HCT116 (cell line): ENCODE measurements around the gene MNX1. TPM values are rescaled to one million over a fixed set of nuclear protein-coding genes. Genes with fewer than 3 reads are reported as not detected.

Experiments used
- ATAC-seq: fragments of 200-7000 bp; cut with Tn5 transposase; 2 replicates; pipeline ENCODE4 v1.9.1; 2020; ENCODE audit warnings: mild to moderate bottlenecking, moderate library complexity
- BruUV-seq: library from RNA; stranded (reverse); fragments of 400-500 nt; replicated peaks from 2 replicates; lab custom pipeline; 2021; lab: Mats Ljungman, UMichigan
- CTCF ChIA-PET: fragments of 300-600 bp; sonication (Branson Sonifier 250); formaldehyde crosslinking; loops from one replicate; lab custom pipeline; 2021; ENCODE audit warnings: antibody characterized with exemption; lab: Charles Lee
- POLR2A ChIA-PET: fragments of 300-600, 350-600 bp; sonication (Branson Sonifier 250); formaldehyde crosslinking; loops from one replicate; lab custom pipeline; 2021; ENCODE audit warnings: antibody characterized with exemption; lab: Charles Lee
- RAD21 ChIA-PET, 2 experiments: fragments of 300-600 bp; sonication (Branson Sonifier 250); formaldehyde crosslinking; loops; one replicate each; lab custom pipeline; 2023; ENCODE audit warnings: low total read pairs in 2 of 2; ENCODE audit not compliant: uncharacterized antibody in 2 of 2, unreplicated experiment in 2 of 2, low non-redundant PET in 1 of 2; lab: Charles Lee
- DNase-seq: peaks from one replicate; pipeline ENCODE4 v3.0.0-alpha.2; 2010; ENCODE audit warnings: low read depth, low spot score
- H2AFZ ChIP-seq: fragments of 200-600 bp; shearing (Covaris generic), sonication (generic); 2 replicates; pipeline ENCODE4 v1.6.1; 2017; ENCODE audit warnings: low read depth, mixed run types, mixed read lengths, antibody characterized with exemption, low read length; ENCODE audit not compliant: poor library complexity, severe bottlenecking
- H3K27ac ChIP-seq: 2 replicates; pipeline ENCODE4 v1.5.1; 2012; ENCODE audit warnings: low read depth, low read length
- H3K27me3 ChIP-seq: fragments of 200-600 bp; sonication (generic); 2 replicates; pipeline ENCODE4 v1.6.1; 2016; ENCODE audit warnings: mixed run types, low read length, mixed read lengths; ENCODE audit not compliant: insufficient read depth
- H3K36me3 ChIP-seq, 2 experiments: fragments of 200-500 bp in 1 of 2; fragments of 200-600 bp in 1 of 2; sonication (Bioruptor generic) in 1 of 2; sonication (generic) in 1 of 2; 2 replicates each; pipeline versions ENCODE4 v1.5.1 to v1.6.1; 2014 to 2016; ENCODE audit warnings: low read length in 2 of 2, inconsistent platforms in 1 of 2, mixed read lengths in 1 of 2, mixed run types in 1 of 2; ENCODE audit not compliant: insufficient read depth in 2 of 2, control insufficient read depth in 1 of 2
- H3K4me1 ChIP-seq, 2 experiments: fragments of 200-600 bp in 1 of 2; sonication (generic) in 1 of 2; 2 replicates each; pipeline versions ENCODE4 v1.5.1 to v1.6.1; 2012 to 2017; ENCODE audit warnings: low read length in 2 of 2, inconsistent platforms in 1 of 2, mild to moderate bottlenecking in 1 of 2, mixed read lengths in 1 of 2, mixed run types in 1 of 2, moderate library complexity in 1 of 2; ENCODE audit not compliant: insufficient read depth in 2 of 2, control insufficient read depth in 1 of 2
- H3K4me2 ChIP-seq: fragments of 200-600 bp; sonication (generic); 2 replicates; pipeline ENCODE4 v1.6.1; 2017; ENCODE audit warnings: mixed run types, low read length, mixed read lengths
- H3K4me3 ChIP-seq, 2 experiments: fragments of 200-600 bp in 1 of 2; sonication (generic) in 1 of 2; replicated peaks in 1 of 2; 2 replicates each; pipeline ENCODE4 v1.5.1; 2011 to 2016; ENCODE audit warnings: low read length in 2 of 2, control low read depth in 1 of 2, low read depth in 1 of 2, mild to moderate bottlenecking in 1 of 2, mixed read lengths in 1 of 2, mixed run types in 1 of 2
- H3K79me2 ChIP-seq: fragments of 200-600 bp; sonication (generic); 2 replicates; pipeline ENCODE4 v1.6.1; 2017; ENCODE audit warnings: mild to moderate bottlenecking, mixed run types, low read length, moderate library complexity, mixed read lengths; ENCODE audit not compliant: insufficient read depth
- H3K9ac ChIP-seq: fragments of 200-600 bp; sonication (generic); 2 replicates; pipeline ENCODE4 v1.6.1; 2016; ENCODE audit warnings: low read length, mixed read lengths
- H3K9me2 ChIP-seq: fragments of 200-600 bp; sonication (generic), shearing (Covaris generic); 2 replicates; pipeline ENCODE4 v1.6.1; 2017; ENCODE audit warnings: mixed run types, mild to moderate bottlenecking, moderate library complexity; ENCODE audit not compliant: insufficient read depth
- H3K9me3 ChIP-seq, 2 experiments: fragments of 200-500 bp in 1 of 2; fragments of 200-600 bp in 1 of 2; sonication (Bioruptor generic) in 1 of 2; sonication (generic) in 1 of 2; 2 replicates each; pipeline ENCODE4 v1.6.1; 2014 to 2017; ENCODE audit warnings: low read length in 2 of 2, mixed read lengths in 2 of 2, inconsistent platforms in 1 of 2, low read depth in 1 of 2, mild to moderate bottlenecking in 1 of 2, mixed run types in 1 of 2, moderate library complexity in 1 of 2; ENCODE audit not compliant: control insufficient read depth in 1 of 2, insufficient read depth in 1 of 2
- H4K20me1 ChIP-seq: fragments of 200-600 bp; sonication (generic), shearing (Covaris generic); 2 replicates; pipeline ENCODE4 v1.6.1; 2017; ENCODE audit warnings: mixed run types, mild to moderate bottlenecking, moderate library complexity; ENCODE audit not compliant: insufficient read depth
- CEBPB ChIP-seq: IDR thresholded peaks from 2 replicates; pipeline ENCODE4 v1.6.1; 2012; ENCODE audit warnings: low read depth
- ELF1 ChIP-seq: IDR thresholded peaks from 2 replicates; pipeline ENCODE4 v1.6.1; 2012; ENCODE audit warnings: low read depth, borderline replicate concordance
- EZH2phosphoT487 ChIP-seq: fragments of 200-600 bp; IDR thresholded peaks from 2 replicates; pipeline ENCODE4 v1.6.1; 2018; ENCODE audit warnings: antibody characterized with exemption, borderline replicate concordance
- JUND ChIP-seq: IDR thresholded peaks from 2 replicates; pipeline ENCODE4 v1.6.1; 2012
- POLR2AphosphoS5 ChIP-seq: IDR thresholded peaks from 2 replicates; pipeline ENCODE4 v1.6.1; 2011; ENCODE audit warnings: mild to moderate bottlenecking, low read depth, low read length, moderate library complexity
- RAD21 ChIP-seq: IDR thresholded peaks from 2 replicates; pipeline ENCODE4 v1.6.1; 2012; ENCODE audit warnings: low read depth, mild to moderate bottlenecking
- SIN3A ChIP-seq: IDR thresholded peaks from 2 replicates; pipeline ENCODE4 v1.6.1; 2012; ENCODE audit warnings: low read depth
- SP1 ChIP-seq: IDR thresholded peaks from 2 replicates; pipeline ENCODE4 v1.6.1; 2012; ENCODE audit warnings: low read depth
- TCF7L2 ChIP-seq: IDR thresholded peaks from 2 replicates; pipeline ENCODE4 v1.7.0; 2011; ENCODE audit warnings: borderline replicate concordance, inconsistent platforms; ENCODE audit not compliant: insufficient read depth, insufficient read length; ENCODE audit errors: extremely low read depth
- ZFX ChIP-seq: fragments of 450-650 bp; IDR thresholded peaks from 2 replicates; pipeline ENCODE4 v1.6.1; 2017
- ZNF274 ChIP-seq: fragments of 200-500 bp; sonication (Bioruptor generic); IDR thresholded peaks from 2 replicates; pipeline ENCODE4 v1.6.1; 2014; ENCODE audit warnings: mild to moderate bottlenecking, low read depth, low read length, inconsistent platforms
- intact Hi-C: fragments of 100-400 bp; cut with micrococcal nuclease; formaldehyde crosslinking; loops from 2 replicates; pipeline ENCODE4 v1.10.0; 2022
- total RNA-seq: library from RNA; stranded (reverse); gene quantifications from one replicate; pipeline ENCODE4 v1.2.1, GENCODE V29; 2021; ENCODE audit not compliant: unreplicated experiment
- TF ChIP-seq, protein P1 (sequence below): IDR thresholded peaks from 2 replicates; pipeline ENCODE4 v1.6.1; 2012; ENCODE audit warnings: low read depth
- TF ChIP-seq, protein P2 (sequence below): IDR thresholded peaks from 2 replicates; pipeline ENCODE4 v1.6.1; 2012
- TF ChIP-seq, protein P3 (sequence below): IDR thresholded peaks from 2 replicates; pipeline ENCODE4 v1.6.1; 2012
- TF ChIP-seq, protein P4 (sequence below), 3 experiments: fragments of 200-600 bp in 1 of 3; sonication (generic) in 1 of 3; IDR thresholded peaks in 2 of 3; conservative IDR thresholded peaks in 1 of 3; 2 replicates each; pipeline ENCODE4 v1.5.1; 2012 to 2017; ENCODE audit warnings: low read depth in 2 of 3, low read length in 2 of 3, antibody characterized with exemption in 1 of 3, borderline replicate concordance in 1 of 3, control low read depth in 1 of 3, mild to moderate bottlenecking in 1 of 3, mixed read lengths in 1 of 3, mixed run types in 1 of 3, moderate library complexity in 1 of 3; ENCODE audit not compliant: insufficient read depth in 1 of 3

Gene MNX1
- total RNA-seq, 1 experiment from 2014 or later = 7.7 TPM

DNA sequence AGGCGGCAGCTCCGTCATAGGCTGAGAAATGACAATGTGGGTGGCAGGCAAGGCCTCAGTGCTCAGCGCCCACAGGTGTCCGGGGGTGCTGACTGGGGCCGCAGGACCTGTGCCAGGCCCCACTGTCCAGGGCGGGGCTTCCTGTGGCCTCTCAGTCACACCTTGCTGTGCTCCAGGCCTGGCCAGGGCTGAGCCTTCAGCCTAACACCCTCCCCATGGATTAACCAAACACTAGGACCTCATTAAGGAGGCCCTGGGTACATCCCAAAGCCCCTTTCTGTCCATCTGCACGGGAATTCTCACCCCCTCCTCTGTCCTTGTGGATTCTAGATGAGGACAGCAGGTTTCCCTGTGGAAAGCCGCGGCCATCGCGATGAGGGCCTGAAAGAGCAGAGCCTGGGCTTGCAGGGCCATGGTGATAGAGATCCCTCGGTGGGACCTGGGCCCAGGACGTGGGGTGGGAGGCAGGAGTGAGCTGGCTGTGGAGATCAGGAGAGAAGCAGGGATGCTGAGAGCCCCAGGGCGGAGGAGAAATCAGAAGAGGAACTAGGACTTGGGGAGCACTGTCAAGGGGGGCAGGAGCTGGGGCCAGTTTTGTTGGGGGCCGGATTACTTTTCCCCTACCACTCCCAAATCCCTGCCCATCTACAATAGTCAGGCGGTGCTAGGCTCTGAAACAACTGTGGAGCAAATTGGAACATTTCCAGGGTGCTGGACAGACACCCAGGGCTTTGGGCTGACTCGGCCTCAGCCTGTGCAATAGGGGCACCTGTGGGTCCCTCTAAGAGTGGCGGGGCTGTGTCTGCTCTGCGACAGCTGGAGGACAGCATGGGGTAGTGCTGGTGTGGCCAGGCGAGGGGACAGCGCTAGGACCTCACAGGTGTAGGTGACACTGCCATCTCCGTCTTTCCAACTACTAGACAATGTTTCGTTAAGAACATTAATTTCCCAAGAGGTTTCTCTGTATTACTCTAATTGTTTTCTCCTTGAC lies 23.3 kb upstream of the MNX1 start:
- intact Hi-C loops = no loop called here
- CTCF ChIA-PET = no interaction called here
- RAD21 ChIA-PET = no interaction called here
- H3K79me2 ChIP-seq = no peaks in the 10 kb centered on the region
- no peak overlapping the region for H3K27ac ChIP-seq
- no peak overlapping the region for H3K4me2 ChIP-seq
- H3K4me1 ChIP-seq = peaks cover 0 to 9% of the 10 kb centered on the region in 2 experiments; a peak in 1 of 4 replicates
- no peak overlapping the region for H3K9ac ChIP-seq
- no peak overlapping the region for H3K4me3 ChIP-seq
- no peaks in the 10 kb centered on the region for H3K9me2 ChIP-seq
- TF ChIP-seq SIN3A (no peak), ZFX (no peak), SP1 (no peak), TCF7L2 (no peak), JUND (no peak), RAD21 (no peak), POLR2AphosphoS5 (no peak), ELF1 (no peak), EZH2phosphoT487 (no peak), CEBPB (no peak), ZNF274 (no peak)
- TF ChIP-seq, protein P1, sequence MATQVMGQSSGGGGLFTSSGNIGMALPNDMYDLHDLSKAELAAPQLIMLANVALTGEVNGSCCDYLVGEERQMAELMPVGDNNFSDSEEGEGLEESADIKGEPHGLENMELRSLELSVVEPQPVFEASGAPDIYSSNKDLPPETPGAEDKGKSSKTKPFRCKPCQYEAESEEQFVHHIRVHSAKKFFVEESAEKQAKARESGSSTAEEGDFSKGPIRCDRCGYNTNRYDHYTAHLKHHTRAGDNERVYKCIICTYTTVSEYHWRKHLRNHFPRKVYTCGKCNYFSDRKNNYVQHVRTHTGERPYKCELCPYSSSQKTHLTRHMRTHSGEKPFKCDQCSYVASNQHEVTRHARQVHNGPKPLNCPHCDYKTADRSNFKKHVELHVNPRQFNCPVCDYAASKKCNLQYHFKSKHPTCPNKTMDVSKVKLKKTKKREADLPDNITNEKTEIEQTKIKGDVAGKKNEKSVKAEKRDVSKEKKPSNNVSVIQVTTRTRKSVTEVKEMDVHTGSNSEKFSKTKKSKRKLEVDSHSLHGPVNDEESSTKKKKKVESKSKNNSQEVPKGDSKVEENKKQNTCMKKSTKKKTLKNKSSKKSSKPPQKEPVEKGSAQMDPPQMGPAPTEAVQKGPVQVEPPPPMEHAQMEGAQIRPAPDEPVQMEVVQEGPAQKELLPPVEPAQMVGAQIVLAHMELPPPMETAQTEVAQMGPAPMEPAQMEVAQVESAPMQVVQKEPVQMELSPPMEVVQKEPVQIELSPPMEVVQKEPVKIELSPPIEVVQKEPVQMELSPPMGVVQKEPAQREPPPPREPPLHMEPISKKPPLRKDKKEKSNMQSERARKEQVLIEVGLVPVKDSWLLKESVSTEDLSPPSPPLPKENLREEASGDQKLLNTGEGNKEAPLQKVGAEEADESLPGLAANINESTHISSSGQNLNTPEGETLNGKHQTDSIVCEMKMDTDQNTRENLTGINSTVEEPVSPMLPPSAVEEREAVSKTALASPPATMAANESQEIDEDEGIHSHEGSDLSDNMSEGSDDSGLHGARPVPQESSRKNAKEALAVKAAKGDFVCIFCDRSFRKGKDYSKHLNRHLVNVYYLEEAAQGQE = no peak
- TF ChIP-seq, protein P2, sequence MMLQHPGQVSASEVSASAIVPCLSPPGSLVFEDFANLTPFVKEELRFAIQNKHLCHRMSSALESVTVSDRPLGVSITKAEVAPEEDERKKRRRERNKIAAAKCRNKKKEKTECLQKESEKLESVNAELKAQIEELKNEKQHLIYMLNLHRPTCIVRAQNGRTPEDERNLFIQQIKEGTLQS = no peak
- TF ChIP-seq, protein P3, sequence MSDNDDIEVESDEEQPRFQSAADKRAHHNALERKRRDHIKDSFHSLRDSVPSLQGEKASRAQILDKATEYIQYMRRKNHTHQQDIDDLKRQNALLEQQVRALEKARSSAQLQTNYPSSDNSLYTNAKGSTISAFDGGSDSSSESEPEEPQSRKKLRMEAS = no peak
- TF ChIP-seq, protein P4, sequence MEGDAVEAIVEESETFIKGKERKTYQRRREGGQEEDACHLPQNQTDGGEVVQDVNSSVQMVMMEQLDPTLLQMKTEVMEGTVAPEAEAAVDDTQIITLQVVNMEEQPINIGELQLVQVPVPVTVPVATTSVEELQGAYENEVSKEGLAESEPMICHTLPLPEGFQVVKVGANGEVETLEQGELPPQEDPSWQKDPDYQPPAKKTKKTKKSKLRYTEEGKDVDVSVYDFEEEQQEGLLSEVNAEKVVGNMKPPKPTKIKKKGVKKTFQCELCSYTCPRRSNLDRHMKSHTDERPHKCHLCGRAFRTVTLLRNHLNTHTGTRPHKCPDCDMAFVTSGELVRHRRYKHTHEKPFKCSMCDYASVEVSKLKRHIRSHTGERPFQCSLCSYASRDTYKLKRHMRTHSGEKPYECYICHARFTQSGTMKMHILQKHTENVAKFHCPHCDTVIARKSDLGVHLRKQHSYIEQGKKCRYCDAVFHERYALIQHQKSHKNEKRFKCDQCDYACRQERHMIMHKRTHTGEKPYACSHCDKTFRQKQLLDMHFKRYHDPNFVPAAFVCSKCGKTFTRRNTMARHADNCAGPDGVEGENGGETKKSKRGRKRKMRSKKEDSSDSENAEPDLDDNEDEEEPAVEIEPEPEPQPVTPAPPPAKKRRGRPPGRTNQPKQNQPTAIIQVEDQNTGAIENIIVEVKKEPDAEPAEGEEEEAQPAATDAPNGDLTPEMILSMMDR (IDR thresholded peaks at IDR 0.05 in 2 of 3, conservative IDR thresholded peaks at IDR 0.05 in 1 of 3; ENCODE audit: borderline replicate concordance in 1 of 3, insufficient read depth in 1 of 3, low read depth in 2 of 3, low read length in 2 of 3) = no peak
- TF ChIP-seq, all 23 proteins: peak for 0
- H4K20me1 ChIP-seq = no peaks in the 10 kb centered on the region
- H2AFZ ChIP-seq = no peak overlapping the region
- no peaks in the 10 kb centered on the region for H3K36me3 ChIP-seq
- ATAC-seq (no peak), DNase-seq (no peak)
- BruUV-seq = no TSS peak
- POLR2A ChIA-PET = no interaction called here
- H3K9me3 ChIP-seq = no peaks in the 10 kb centered on the region
- no peaks in the 10 kb centered on the region for H3K27me3 ChIP-seq
